Measurements from ENCODE around the gene CDH4. TPM values are rescaled to one million over a fixed set of nuclear protein-coding genes. Genes with fewer than 3 reads are reported as not detected.

The CDH4 gene
- total RNA-seq, 1 donor from 2014 or later = under 0.01 TPM

- no peak for DNase-seq (ENCODE audit: low read depth in 2 of 2)
Measured at GRCh38 chr20:61685462-61685861, 433.4 kb downstream of the CDH4 start.

GRCh38 chr20:61686051-61686936 is 434.2 kb downstream of the CDH4 start:
- DNase-seq (ENCODE audit: low read depth in 2 of 2) = no peak

GRCh38 chr20:61688411-61688810 is 436.4 kb downstream of the CDH4 start:
- DNase-seq (ENCODE audit: low read depth in 2 of 2) = no peak

- no peak for DNase-seq (ENCODE audit: low read depth in 2 of 2)
Measured at GRCh38 chr20:61690150-61690549, 438.1 kb downstream of the CDH4 start.

GRCh38 chr20:61690993-61691838 is 439.2 kb downstream of the CDH4 start:
- DNase-seq (ENCODE audit: low read depth in 2 of 2) = no peak

- no peak for DNase-seq (ENCODE audit: low read depth in 2 of 2)
Measured at GRCh38 chr20:61691978-61692377, 439.9 kb downstream of the CDH4 start.

GRCh38 chr20:61692479-61692878 is 440.4 kb downstream of the CDH4 start:
- DNase-seq (ENCODE audit: low read depth in 2 of 2) = no peak

- DNase-seq (ENCODE audit: low read depth in 2 of 2) = no peak
Measured at GRCh38 chr20:61693055-61693600, 441.1 kb downstream of the CDH4 start.

- no peak for DNase-seq (ENCODE audit: low read depth in 2 of 2)
Measured at GRCh38 chr20:61694682-61695081, 442.6 kb downstream of the CDH4 start.

GRCh38 chr20:61695741-61696140 is 443.7 kb downstream of the CDH4 start:
- no peak for DNase-seq (ENCODE audit: low read depth in 2 of 2)

GRCh38 chr20:61696181-61696735 is 444.2 kb downstream of the CDH4 start:
- no peak for DNase-seq (ENCODE audit: low read depth in 2 of 2)

GRCh38 chr20:61697666-61698597 is 445.9 kb downstream of the CDH4 start:
- no peak for DNase-seq (ENCODE audit: low read depth in 2 of 2)

GRCh38 chr20:61698598-61699494 is 446.8 kb downstream of the CDH4 start:
- DNase-seq (ENCODE audit: low read depth in 2 of 2) = no peak

GRCh38 chr20:61699495-61700374 is 447.7 kb downstream of the CDH4 start:
- DNase-seq (ENCODE audit: low read depth in 2 of 2) = no peak

- no peak for DNase-seq (ENCODE audit: low read depth in 2 of 2)
Measured at GRCh38 chr20:61700595-61701140, 448.6 kb downstream of the CDH4 start.

GRCh38 chr20:61701401-61701800 is 449.3 kb downstream of the CDH4 start:
- DNase-seq (ENCODE audit: low read depth in 2 of 2) = no peak

GRCh38 chr20:61701802-61702201 is 449.7 kb downstream of the CDH4 start:
- no peak for DNase-seq (ENCODE audit: low read depth in 2 of 2)

- no peak for DNase-seq (ENCODE audit: low read depth in 2 of 2)
Measured at GRCh38 chr20:61702246-61702645, 450.2 kb downstream of the CDH4 start.
